Panc1 (cell line): ENCODE results near the gene SQOR. TPM values are rescaled to one million over a fixed set of nuclear protein-coding genes. Genes with fewer than 3 reads are reported as not detected.

Experiments used
- ATAC-seq: fragments of 200-7000 bp; cut with Tn5 transposase; 2 replicates; pipeline ENCODE4 v1.9.1; 2020; ENCODE audit warnings: mild to moderate bottlenecking, moderate library complexity
- BruUV-seq: library from RNA; stranded (reverse); fragments of 400-500 nt; replicated peaks from 2 replicates; lab custom pipeline; 2021; lab: Mats Ljungman, UMichigan
- CTCF ChIA-PET: fragments of 300-600 bp; sonication (Branson Sonifier 250); formaldehyde crosslinking; loops from one replicate; lab custom pipeline; 2022; ENCODE audit warnings: antibody characterized with exemption; lab: Charles Lee
- POLR2A ChIA-PET: fragments of 300-600 bp; sonication (Branson Sonifier 250); formaldehyde crosslinking; loops from one replicate; lab custom pipeline; 2022; ENCODE audit warnings: antibody characterized with exemption; lab: Charles Lee
- DNase-seq: peaks from one replicate; pipeline ENCODE4 v3.0.0-alpha.2; 2010; ENCODE audit warnings: low read depth, low spot score
- H3K27ac ChIP-seq: 2 replicates; pipeline ENCODE4 v1.5.1; 2011; ENCODE audit warnings: mild to moderate bottlenecking, low read length, inconsistent platforms
- H3K27me3 ChIP-seq: fragments of 200-500 bp; sonication (Bioruptor generic); 2 replicates; pipeline ENCODE4 v1.6.0; 2014; ENCODE audit warnings: low read length, inconsistent platforms; ENCODE audit not compliant: control insufficient read depth, insufficient read depth
- H3K36me3 ChIP-seq: fragments of 200-500 bp; sonication (Bioruptor generic); 2 replicates; pipeline ENCODE4 v1.5.1; 2014; ENCODE audit warnings: inconsistent platforms, mild to moderate bottlenecking, low read length, moderate library complexity; ENCODE audit not compliant: control insufficient read depth, insufficient read depth
- H3K4me1 ChIP-seq: 2 replicates; pipeline ENCODE4 v1.5.1; 2011; ENCODE audit warnings: inconsistent platforms, mild to moderate bottlenecking, low read length, moderate library complexity; ENCODE audit not compliant: control insufficient read depth, insufficient read depth
- H3K4me3 ChIP-seq, 2 experiments: 2 replicates each; pipeline ENCODE4 v1.5.1; 2011 to 2012; ENCODE audit warnings: low read depth in 2 of 2, low read length in 2 of 2, mild to moderate bottlenecking in 2 of 2, inconsistent platforms in 1 of 2, moderate library complexity in 1 of 2
- H3K9me3 ChIP-seq: fragments of 200-500 bp; sonication (Bioruptor generic); 2 replicates; pipeline ENCODE4 v1.5.1; 2014; ENCODE audit warnings: low read depth, mild to moderate bottlenecking, inconsistent platforms, low read length, moderate library complexity; ENCODE audit not compliant: control insufficient read depth, insufficient read depth
- POLR2AphosphoS5 ChIP-seq: IDR thresholded peaks from 2 replicates; pipeline ENCODE4 v1.6.1; 2012; ENCODE audit warnings: mild to moderate bottlenecking, low read depth, low read length, moderate library complexity
- SIN3A ChIP-seq: IDR thresholded peaks from 2 replicates; pipeline ENCODE4 v1.6.1; 2012; ENCODE audit warnings: low read depth, mild to moderate bottlenecking, low read length, moderate library complexity, borderline replicate concordance; ENCODE audit not compliant: insufficient read depth
- TCF7L2 ChIP-seq: IDR thresholded peaks from 2 replicates; pipeline ENCODE4 v1.6.1; 2011; ENCODE audit warnings: mild to moderate bottlenecking, low read depth, low read length, inconsistent platforms
- in situ Hi-C: cut with HindIII; loops from 2 replicates; pipeline ENCODE4 v1.10.0; 2016; ENCODE audit warnings: low sequenced_read_pairs, low pct_unique_long_range_greater_than_20kb
- intact Hi-C: fragments of 100-400 bp; cut with micrococcal nuclease; formaldehyde crosslinking; loops from one replicate; pipeline ENCODE4 v1.10.0; 2022; ENCODE audit not compliant: unreplicated experiment
- total RNA-seq: library from RNA; stranded (reverse); gene quantifications from one replicate; pipeline ENCODE4 v1.2.1, GENCODE V29; 2021; ENCODE audit not compliant: unreplicated experiment
- TF ChIP-seq, protein P1 (sequence below): fragments of 450-650 bp; IDR thresholded peaks from 2 replicates; pipeline ENCODE4 v1.5.1; 2017; ENCODE audit warnings: mild to moderate bottlenecking
- TF ChIP-seq, protein P2 (sequence below), 2 experiments: IDR thresholded peaks; 2 replicates each; pipeline ENCODE4 v1.6.1; 2011 to 2012; ENCODE audit warnings: low read depth in 2 of 2, control low read depth in 1 of 2, low read length in 1 of 2, mild to moderate bottlenecking in 1 of 2, moderate library complexity in 1 of 2; ENCODE audit not compliant: insufficient read depth in 1 of 2

The SQOR gene
- total RNA-seq, 1 experiment from 2014 or later = 62.2 TPM

GRCh38 chr15:45631776-45632175 lies 3.1 kb upstream of the SQOR start:
- no peaks in the 10 kb centered on the region for H3K27me3 ChIP-seq
- BruUV-seq = no TSS peak
- ChIA-PET POLR2A (interaction anchor here (0.6 kb wide), 1 partner anchor 39 kb away, joined by 4 read pairs; no protein-coding TSS in a partner anchor), CTCF (no interaction called here)
- no peaks in the 10 kb centered on the region for H3K36me3 ChIP-seq
- intact Hi-C loops = no loop called here
- H3K4me1 ChIP-seq = peaks cover 9% of the 10 kb centered on the region
- H3K4me3 ChIP-seq = peak overlapping the region in 1 of 2 experiments; percentile 12; a peak in 1 of 4 replicates
- DNase-seq (no peak), ATAC-seq (no peak)
- in situ Hi-C loops = no loop called here
- H3K27ac ChIP-seq = peak overlapping the region; percentile 49
- TF ChIP-seq, protein P1, sequence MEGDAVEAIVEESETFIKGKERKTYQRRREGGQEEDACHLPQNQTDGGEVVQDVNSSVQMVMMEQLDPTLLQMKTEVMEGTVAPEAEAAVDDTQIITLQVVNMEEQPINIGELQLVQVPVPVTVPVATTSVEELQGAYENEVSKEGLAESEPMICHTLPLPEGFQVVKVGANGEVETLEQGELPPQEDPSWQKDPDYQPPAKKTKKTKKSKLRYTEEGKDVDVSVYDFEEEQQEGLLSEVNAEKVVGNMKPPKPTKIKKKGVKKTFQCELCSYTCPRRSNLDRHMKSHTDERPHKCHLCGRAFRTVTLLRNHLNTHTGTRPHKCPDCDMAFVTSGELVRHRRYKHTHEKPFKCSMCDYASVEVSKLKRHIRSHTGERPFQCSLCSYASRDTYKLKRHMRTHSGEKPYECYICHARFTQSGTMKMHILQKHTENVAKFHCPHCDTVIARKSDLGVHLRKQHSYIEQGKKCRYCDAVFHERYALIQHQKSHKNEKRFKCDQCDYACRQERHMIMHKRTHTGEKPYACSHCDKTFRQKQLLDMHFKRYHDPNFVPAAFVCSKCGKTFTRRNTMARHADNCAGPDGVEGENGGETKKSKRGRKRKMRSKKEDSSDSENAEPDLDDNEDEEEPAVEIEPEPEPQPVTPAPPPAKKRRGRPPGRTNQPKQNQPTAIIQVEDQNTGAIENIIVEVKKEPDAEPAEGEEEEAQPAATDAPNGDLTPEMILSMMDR = no peak
- TF ChIP-seq SIN3A (no peak), POLR2AphosphoS5 (no peak), TCF7L2 (no peak)
- TF ChIP-seq, protein P2, sequence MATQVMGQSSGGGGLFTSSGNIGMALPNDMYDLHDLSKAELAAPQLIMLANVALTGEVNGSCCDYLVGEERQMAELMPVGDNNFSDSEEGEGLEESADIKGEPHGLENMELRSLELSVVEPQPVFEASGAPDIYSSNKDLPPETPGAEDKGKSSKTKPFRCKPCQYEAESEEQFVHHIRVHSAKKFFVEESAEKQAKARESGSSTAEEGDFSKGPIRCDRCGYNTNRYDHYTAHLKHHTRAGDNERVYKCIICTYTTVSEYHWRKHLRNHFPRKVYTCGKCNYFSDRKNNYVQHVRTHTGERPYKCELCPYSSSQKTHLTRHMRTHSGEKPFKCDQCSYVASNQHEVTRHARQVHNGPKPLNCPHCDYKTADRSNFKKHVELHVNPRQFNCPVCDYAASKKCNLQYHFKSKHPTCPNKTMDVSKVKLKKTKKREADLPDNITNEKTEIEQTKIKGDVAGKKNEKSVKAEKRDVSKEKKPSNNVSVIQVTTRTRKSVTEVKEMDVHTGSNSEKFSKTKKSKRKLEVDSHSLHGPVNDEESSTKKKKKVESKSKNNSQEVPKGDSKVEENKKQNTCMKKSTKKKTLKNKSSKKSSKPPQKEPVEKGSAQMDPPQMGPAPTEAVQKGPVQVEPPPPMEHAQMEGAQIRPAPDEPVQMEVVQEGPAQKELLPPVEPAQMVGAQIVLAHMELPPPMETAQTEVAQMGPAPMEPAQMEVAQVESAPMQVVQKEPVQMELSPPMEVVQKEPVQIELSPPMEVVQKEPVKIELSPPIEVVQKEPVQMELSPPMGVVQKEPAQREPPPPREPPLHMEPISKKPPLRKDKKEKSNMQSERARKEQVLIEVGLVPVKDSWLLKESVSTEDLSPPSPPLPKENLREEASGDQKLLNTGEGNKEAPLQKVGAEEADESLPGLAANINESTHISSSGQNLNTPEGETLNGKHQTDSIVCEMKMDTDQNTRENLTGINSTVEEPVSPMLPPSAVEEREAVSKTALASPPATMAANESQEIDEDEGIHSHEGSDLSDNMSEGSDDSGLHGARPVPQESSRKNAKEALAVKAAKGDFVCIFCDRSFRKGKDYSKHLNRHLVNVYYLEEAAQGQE (IDR thresholded peaks at IDR 0.05; ENCODE audit: insufficient read depth in 1 of 2, low read depth in 2 of 2, low read length in 1 of 2) = no peak
- no peaks in the 10 kb centered on the region for H3K9me3 ChIP-seq

- TF ChIP-seq TCF7L2 (no peak), SIN3A (0 out of 2 replicates have a peak, but pooled peaks have one; percentile 18), POLR2AphosphoS5 (no peak)
- TF ChIP-seq, protein P1 = peak; percentile 87
- TF ChIP-seq, protein P2 (IDR thresholded peaks at IDR 0.05; ENCODE audit: insufficient read depth in 1 of 2, low read depth in 2 of 2, low read length in 1 of 2) = no peak
- in situ Hi-C loops = no loop called here
- no peaks in the 10 kb centered on the region for H3K27me3 ChIP-seq
- peak overlapping the region; percentile 85 to 89 for H3K4me3 ChIP-seq
- ChIA-PET POLR2A (interaction anchor here (0.5 to 0.6 kb wide), 2 partner anchors 9 to 48 kb away, joined by 3 read pairs; partner anchors contain the start of gene BLOC1S6), CTCF (no interaction called here)
- peak; percentile 77 for ATAC-seq
- intact Hi-C loops = no loop called here
- no peaks in the 10 kb centered on the region for H3K36me3 ChIP-seq
- peaks cover 32% of the 10 kb centered on the region for H3K4me1 ChIP-seq
- DNase-seq = no peak
- BruUV-seq = no TSS peak
- peak overlapping the region; percentile 88 for H3K27ac ChIP-seq
- no peaks in the 10 kb centered on the region for H3K9me3 ChIP-seq
Measured at GRCh38 chr15:45635191-45635638, 386 bp downstream of the SQOR start.
